H9 (cell line): ENCODE results near the gene DPAGT1. TPM values are rescaled to one million over a fixed set of nuclear protein-coding genes. Genes with fewer than 3 reads are reported as not detected.

Experiments
- DNase-seq: peaks from one replicate; pipeline ENCODE4 v3.0.0-alpha.2; 2017
- H2AFZ ChIP-seq: one replicate; pipeline ENCODE4 v1.6.1; 2013; ENCODE audit warnings: mild to moderate bottlenecking, low read length, control low read depth, moderate library complexity
- H2AK5ac ChIP-seq: 2 replicates; pipeline ENCODE4 v1.6.1; 2013; ENCODE audit warnings: low read length, control low read depth, mixed read lengths; ENCODE audit not compliant: insufficient read length
- H2BK120ac ChIP-seq: one replicate; pipeline ENCODE4 v1.6.1; 2013; ENCODE audit warnings: low read depth, mild to moderate bottlenecking, low read length, control low read depth, inconsistent platforms; ENCODE audit not compliant: poor library complexity, severe bottlenecking
- H2BK12ac ChIP-seq: 2 replicates; pipeline ENCODE4 v1.6.1; 2013; ENCODE audit warnings: low read length, control low read depth, mixed read lengths, low read depth; ENCODE audit not compliant: insufficient read length
- H2BK15ac ChIP-seq: 2 replicates; pipeline ENCODE4 v1.6.1; 2013; ENCODE audit warnings: low read depth, low read length, control low read depth
- H2BK20ac ChIP-seq: one replicate; pipeline ENCODE4 v1.6.1; 2013; ENCODE audit warnings: low read depth, mild to moderate bottlenecking, low read length, control low read depth, inconsistent platforms; ENCODE audit not compliant: poor library complexity, severe bottlenecking
- H2BK5ac ChIP-seq: 2 replicates; pipeline ENCODE4 v1.6.1; 2013; ENCODE audit warnings: low read length, control low read depth, mixed read lengths; ENCODE audit not compliant: insufficient read length
- H3K14ac ChIP-seq: 2 replicates; pipeline ENCODE4 v1.6.1; 2013; ENCODE audit warnings: low read length, control low read depth; ENCODE audit not compliant: insufficient read depth
- H3K18ac ChIP-seq: 2 replicates; pipeline ENCODE4 v1.6.1; 2013; ENCODE audit warnings: low read depth, mild to moderate bottlenecking, mixed read lengths, low read length, control low read depth; ENCODE audit not compliant: insufficient read length
- H3K23ac ChIP-seq: 2 replicates; pipeline ENCODE4 v1.6.1; 2013; ENCODE audit warnings: low read length, control low read depth, mixed read lengths, low read depth; ENCODE audit not compliant: insufficient read length
- H3K23me2 ChIP-seq: 2 replicates; pipeline ENCODE4 v1.6.1; 2013; ENCODE audit warnings: low read depth, mild to moderate bottlenecking, mixed read lengths, low read length, control low read depth; ENCODE audit not compliant: insufficient read length, poor library complexity, severe bottlenecking
- H3K27ac ChIP-seq: 2 replicates; pipeline ENCODE4 v1.5.1; 2013; ENCODE audit warnings: low read length, control low read depth, mixed read lengths, low read depth; ENCODE audit not compliant: insufficient read length
- H3K27me3 ChIP-seq: 2 replicates; pipeline ENCODE4 v1.6.1; 2013; ENCODE audit warnings: low read length, control low read depth, inconsistent platforms; ENCODE audit not compliant: insufficient read depth
- H3K4ac ChIP-seq: 2 replicates; pipeline ENCODE4 v1.6.1; 2013; ENCODE audit warnings: low read depth, mild to moderate bottlenecking, control low read depth, inconsistent platforms, low read length, moderate library complexity
- H3K4me1 ChIP-seq: 2 replicates; pipeline ENCODE4 v1.6.1; 2013; ENCODE audit warnings: low read length, control low read depth, inconsistent platforms; ENCODE audit not compliant: insufficient read depth
- H3K4me2 ChIP-seq: 2 replicates; pipeline ENCODE4 v1.6.1; 2013; ENCODE audit warnings: low read length, control low read depth, mixed read lengths; ENCODE audit not compliant: insufficient read length, insufficient read depth
- H3K56ac ChIP-seq: 2 replicates; pipeline ENCODE4 v1.6.1; 2013; ENCODE audit warnings: low read depth, mild to moderate bottlenecking, mixed read lengths, low read length, control low read depth; ENCODE audit not compliant: insufficient read length
- H3K79me1 ChIP-seq: 2 replicates; pipeline ENCODE4 v1.6.1; 2013; ENCODE audit warnings: low read depth, mild to moderate bottlenecking, moderate library complexity, low read length, control low read depth, inconsistent platforms; ENCODE audit not compliant: insufficient read depth, poor library complexity, severe bottlenecking
- H3K79me2 ChIP-seq: 2 replicates; pipeline ENCODE4 v1.6.1; 2013; ENCODE audit warnings: low read length, control low read depth, inconsistent platforms; ENCODE audit not compliant: insufficient read depth
- H3K9ac ChIP-seq: 2 replicates; pipeline ENCODE4 v1.6.1; 2013; ENCODE audit warnings: low read length, control low read depth, mixed read lengths; ENCODE audit not compliant: insufficient read length; ENCODE audit errors: extremely low read depth
- H3K9me3 ChIP-seq: one replicate; pipeline ENCODE4 v1.6.1; 2013; ENCODE audit warnings: low read depth, low read length, inconsistent platforms; ENCODE audit not compliant: control insufficient read depth
- H3T11ph ChIP-seq: one replicate; pipeline ENCODE4 v1.6.1; 2013; ENCODE audit warnings: mild to moderate bottlenecking, low read length, control low read depth, inconsistent platforms
- H4K20me1 ChIP-seq: one replicate; pipeline ENCODE4 v1.6.1; 2013; ENCODE audit not compliant: control insufficient read depth, insufficient read length, insufficient read depth
- H4K5ac ChIP-seq: 2 replicates; pipeline ENCODE4 v1.6.1; 2013; ENCODE audit warnings: low read depth, mild to moderate bottlenecking, mixed read lengths, low read length, control low read depth; ENCODE audit not compliant: insufficient read length
- H4K8ac ChIP-seq: replicated peaks from 2 replicates; pipeline ENCODE4 v1.6.1; 2013; ENCODE audit warnings: low read length, control low read depth, mixed read lengths, low read depth; ENCODE audit not compliant: insufficient read length
- H4K91ac ChIP-seq: 2 replicates; pipeline ENCODE4 v1.6.1; 2013; ENCODE audit warnings: low read depth, mild to moderate bottlenecking, moderate library complexity, mixed read lengths, low read length, control low read depth; ENCODE audit not compliant: insufficient read length
- H3K27ac Mint-ChIP-seq, 3 experiments: 2 replicates in 2 of 3; 3 replicates in 1 of 3; pipeline ENCODE4 v1.8.0; 2020 to 2021; ENCODE audit warnings: mixed read lengths in 3 of 3, mild to moderate bottlenecking in 1 of 3, moderate library complexity in 1 of 3
- H3K27me3 Mint-ChIP-seq: 2 replicates; pipeline ENCODE4 v1.8.0; 2021; ENCODE audit warnings: low read depth, mild to moderate bottlenecking, moderate library complexity, mixed read lengths
- H3K36me3 Mint-ChIP-seq, 3 experiments: 2 replicates in 2 of 3; 3 replicates in 1 of 3; pipeline ENCODE4 v1.8.0; 2020 to 2021; ENCODE audit warnings: low read depth in 3 of 3, mixed read lengths in 3 of 3; ENCODE audit not compliant: insufficient read depth in 1 of 3
- H3K4me1 Mint-ChIP-seq, 2 experiments: 2 replicates each; pipeline ENCODE4 v1.8.0; 2020; ENCODE audit warnings: mixed read lengths in 2 of 2
- H3K4me3 Mint-ChIP-seq, 2 experiments: 2 replicates in 1 of 2; 3 replicates in 1 of 2; pipeline ENCODE4 v1.8.0; 2020 to 2021; ENCODE audit warnings: mild to moderate bottlenecking in 2 of 2, mixed read lengths in 2 of 2, moderate library complexity in 1 of 2
- H3K9me3 Mint-ChIP-seq, 2 experiments: 2 replicates in 1 of 2; 3 replicates in 1 of 2; pipeline ENCODE4 v1.8.0; 2020; ENCODE audit warnings: mild to moderate bottlenecking in 2 of 2, mixed read lengths in 2 of 2, moderate library complexity in 1 of 2
- CTCF ChIP-seq: fragments of 200-600 bp; sonication (generic); conservative IDR thresholded peaks from 3 replicates; pipeline ENCODE4 v1.8.0; 2021; ENCODE audit warnings: antibody characterized with exemption, mild to moderate bottlenecking
- WGBS: extraction: QIAGEN DNeasy Blood & Tissue Kit; methylation state at CpG from one replicate; pipeline ENCODE4 v1.1.7; 2013; ENCODE audit warnings: missing lambda C conversion rate, low lambda C conversion rate, mixed read lengths; ENCODE audit not compliant: insufficient read length; ENCODE audit errors: extremely low coverage; 5-methylcytosine and 5-hydroxymethylcytosine counted together
- total RNA-seq: library from RNA; stranded (reverse); gene quantifications from 2 replicates; pipeline ENCODE4 v1.2.1, GENCODE V29; 2021

DPAGT1 gene
- total RNA-seq, 1 experiment from 2014 or later: 43.6 TPM

- peaks cover 84 to 96% (median 90%) of the 10 kb centered on the region in 3 experiments for H3K36me3 Mint-ChIP-seq
- H3K27ac Mint-ChIP-seq: no peak overlapping the region
- Histone ChIP-seq H3K9ac (no peak overlapping the region), H2BK120ac (no peak overlapping the region), H2AK5ac (no peak overlapping the region), H3K23me2 (peaks cover 6% of the 10 kb centered on the region), H4K8ac (no peak overlapping the region), H3K27me3 (0 out of 2 replicates have a peak, but pooled peaks cover 3% of the 10 kb centered on the region), H2AFZ (no peak overlapping the region), H3K23ac (no peak overlapping the region), H4K20me1 (no peaks in the 10 kb centered on the region), H3K79me2 (peaks cover 10% of the 10 kb centered on the region), H3K14ac (no peak overlapping the region), H3K9me3 (no peaks in the 10 kb centered on the region), H3K27ac (no peak overlapping the region), H2BK20ac (no peak overlapping the region), H3K18ac (no peak overlapping the region), H3K56ac (no peak overlapping the region), H3K4ac (no peak overlapping the region), H3T11ph (no peak overlapping the region), H2BK5ac (no peak overlapping the region), H3K79me1 (peaks cover 13% of the 10 kb centered on the region), H4K91ac (no peak overlapping the region), H2BK15ac (no peak overlapping the region), H2BK12ac (no peak overlapping the region), H3K4me1 (no peaks in the 10 kb centered on the region; the same call in 1 of the 2 replicates), H4K5ac (no peak overlapping the region), H3K4me2 (no peak overlapping the region)
- H3K9me3 Mint-ChIP-seq: no peaks in the 10 kb centered on the region
- no peak for DNase-seq
- no peak overlapping the region; a peak in 1 of 5 replicates for H3K4me3 Mint-ChIP-seq
- no peaks in the 10 kb centered on the region for H3K27me3 Mint-ChIP-seq
- no peak for TF ChIP-seq CTCF
- WGBS: no CpG with 5 or more reads among the region's 17 CpGs
- peaks cover 8 to 12% of the 10 kb centered on the region in 2 experiments for H3K4me1 Mint-ChIP-seq
These were observed 50.1 kb downstream of the DPAGT1 start for GRCh38 chr11:119051440-119052162.
